HG03039 (cell line): ENCODE measurements around the gene AKAIN1.

Experiments used
- ATAC-seq: cut with Tn5 transposase; IDR thresholded peaks from one replicate; pipeline ENCODE4 v1.9.1; 2021; ENCODE audit warnings: mild to moderate bottlenecking, moderate library complexity; ENCODE audit not compliant: unreplicated experiment

AKAIN1 gene

DNA sequence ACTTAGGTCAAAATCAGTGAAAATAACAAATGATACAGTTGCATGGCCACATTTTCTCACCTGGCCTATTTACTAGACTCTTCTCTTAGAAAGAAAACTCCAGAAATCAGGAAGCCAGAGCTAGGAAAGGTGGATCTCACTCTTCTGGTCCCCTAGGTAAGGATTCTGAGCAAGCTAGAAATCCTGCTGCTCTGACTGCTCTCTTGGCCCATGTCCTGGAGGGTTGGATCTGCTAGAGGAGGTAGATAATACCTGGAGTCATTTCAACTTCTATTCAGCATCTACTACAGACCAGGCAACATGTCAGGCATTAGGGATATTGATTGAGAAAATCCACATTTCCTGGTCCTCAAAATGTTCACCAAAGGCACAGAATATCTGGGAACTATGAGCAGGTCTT is 34.9 kb downstream of the AKAIN1 start:
- no peak for ATAC-seq

DNA sequence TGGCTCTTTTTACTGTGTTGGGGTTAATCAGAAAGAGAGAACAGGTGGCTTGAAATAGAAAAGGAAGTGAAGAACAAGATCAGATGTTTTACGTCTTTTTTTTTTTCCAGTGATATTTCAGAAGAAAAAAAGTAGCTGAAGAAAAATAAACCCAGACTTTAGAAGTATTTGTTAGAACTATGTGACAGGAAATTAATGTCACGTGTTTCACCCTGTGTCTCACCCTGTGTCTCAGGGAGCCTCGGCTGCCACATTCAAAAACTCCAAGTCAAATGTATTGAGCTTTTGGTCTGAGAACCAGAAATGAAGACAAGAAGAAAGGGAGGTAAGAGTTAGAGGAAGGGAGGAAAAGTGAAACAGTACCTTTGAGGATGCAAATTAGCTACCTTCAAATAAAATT is 38.0 kb downstream of the AKAIN1 start:
- ATAC-seq = no peak

DNA sequence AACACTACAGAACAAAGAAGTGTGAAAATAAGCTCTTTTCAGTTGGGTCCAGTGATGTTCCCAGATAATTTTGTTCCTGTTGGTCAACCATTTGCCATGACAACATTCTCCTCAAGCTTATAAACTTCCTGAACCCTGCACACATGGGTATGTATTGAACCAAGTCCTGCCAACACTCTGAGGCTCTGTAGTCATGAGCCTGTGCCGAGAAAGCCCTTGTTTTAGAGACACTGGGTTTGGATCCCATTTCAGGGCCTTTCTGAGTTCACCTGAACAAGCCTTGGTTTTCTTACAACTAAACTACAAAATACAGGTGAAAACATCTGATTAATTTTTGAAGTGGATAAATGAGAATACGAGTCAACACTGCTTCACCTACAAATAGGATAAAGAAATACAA is 38.5 kb downstream of the AKAIN1 start:
- no peak for ATAC-seq

DNA sequence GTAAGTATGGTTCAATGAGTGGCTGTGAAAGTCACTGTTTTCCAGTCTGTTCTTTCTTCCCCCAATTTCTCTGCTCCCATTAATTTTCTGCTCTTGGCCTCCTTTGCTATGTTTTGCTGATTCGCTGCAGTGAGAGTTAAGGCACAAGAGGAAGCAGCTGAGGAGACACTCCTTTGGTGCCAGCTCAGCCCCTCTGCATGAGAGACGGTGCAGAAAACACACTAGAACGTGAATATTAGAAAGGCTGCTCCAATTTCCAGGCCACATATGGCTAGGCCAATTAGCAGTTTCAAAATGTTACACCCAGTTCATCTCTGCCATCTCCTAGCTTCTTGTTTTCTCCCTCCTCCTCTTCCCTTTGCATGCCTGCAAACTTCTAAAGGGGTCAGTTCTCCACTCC is 38.9 kb downstream of the AKAIN1 start:
- no peak for ATAC-seq

DNA sequence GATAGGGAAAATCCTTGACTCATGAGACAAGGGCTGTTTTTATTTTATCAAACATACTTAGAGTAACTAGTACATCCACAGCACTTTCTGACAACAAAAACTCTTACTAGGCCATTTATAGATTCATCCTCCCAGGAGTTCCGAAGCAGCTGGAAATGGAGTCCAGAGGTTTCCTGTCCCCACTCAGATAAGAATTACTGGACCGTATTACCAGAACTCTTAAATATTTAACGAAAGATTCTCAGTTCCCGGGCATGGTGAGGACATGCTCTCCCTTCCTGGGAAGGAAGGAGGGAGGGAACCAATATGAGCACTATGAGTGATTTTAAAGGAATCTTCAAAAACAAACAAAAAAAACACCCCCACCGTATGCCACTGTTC is 41.2 kb downstream of the AKAIN1 start:
- no peak for ATAC-seq

DNA sequence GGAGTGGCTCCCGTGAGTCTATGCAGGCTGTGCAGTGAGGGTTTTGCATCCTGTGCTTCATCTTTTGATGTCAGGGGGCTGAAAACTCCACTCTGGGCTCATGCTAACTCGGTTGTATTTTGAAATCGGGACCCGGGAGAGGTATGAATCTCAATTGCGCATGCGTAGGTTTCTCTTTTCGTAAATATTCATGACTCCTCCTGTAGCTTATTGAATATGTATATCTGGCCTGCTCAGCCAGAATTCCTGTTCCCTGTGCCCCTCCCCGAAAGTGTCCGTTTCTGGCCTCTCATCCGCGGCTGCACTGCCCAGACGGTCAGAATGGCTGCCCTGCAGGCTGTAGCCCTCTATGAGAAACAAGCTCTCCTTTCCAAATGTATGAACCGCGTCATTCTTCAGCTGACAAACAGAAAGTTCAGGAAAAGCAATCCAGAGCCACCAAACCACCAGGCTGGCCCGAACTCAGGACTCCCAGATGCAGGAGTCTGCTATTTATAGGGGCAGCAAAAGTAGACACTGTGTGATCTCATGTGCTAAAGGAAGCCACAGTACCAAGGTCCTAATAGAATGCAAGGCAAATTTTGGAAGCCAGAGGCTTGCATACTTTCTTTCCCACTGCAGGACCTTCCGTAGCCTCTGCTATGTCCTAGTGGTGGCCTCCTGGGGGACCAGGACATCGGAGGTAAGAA is 41.7 kb downstream of the AKAIN1 start:
- no peak for ATAC-seq

DNA sequence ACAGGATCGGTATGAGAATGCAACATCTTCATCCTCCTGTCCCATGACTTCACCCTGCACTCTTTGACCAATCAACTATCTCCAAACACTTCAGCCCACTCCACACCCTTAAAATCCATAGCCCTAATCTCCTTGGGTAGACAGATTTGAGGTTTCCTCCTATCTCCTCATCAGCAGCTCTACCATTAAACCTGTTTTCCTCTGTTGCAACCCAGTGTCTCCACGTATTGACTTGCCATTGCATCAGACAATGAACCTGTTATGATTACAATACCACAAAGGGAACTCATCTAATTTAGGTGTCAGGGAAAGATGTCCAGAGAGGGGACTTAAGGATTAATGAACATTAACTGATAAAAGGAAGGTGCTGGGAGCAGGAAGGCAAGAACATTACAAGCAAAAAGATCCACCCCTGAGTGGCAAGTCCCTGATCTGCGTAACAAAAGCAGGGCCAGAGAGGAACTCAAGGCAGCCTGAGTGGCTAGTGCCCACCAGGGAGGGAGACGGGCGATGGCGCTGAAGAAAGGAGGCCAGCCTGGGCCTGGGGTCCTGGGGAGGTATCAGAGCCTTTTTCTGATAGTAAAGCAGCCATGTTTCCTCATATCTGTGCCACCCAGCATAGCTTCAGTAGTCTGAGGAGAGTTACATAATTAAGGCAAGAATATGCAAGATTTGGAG is 44.6 kb downstream of the AKAIN1 start:
- no peak for ATAC-seq

DNA sequence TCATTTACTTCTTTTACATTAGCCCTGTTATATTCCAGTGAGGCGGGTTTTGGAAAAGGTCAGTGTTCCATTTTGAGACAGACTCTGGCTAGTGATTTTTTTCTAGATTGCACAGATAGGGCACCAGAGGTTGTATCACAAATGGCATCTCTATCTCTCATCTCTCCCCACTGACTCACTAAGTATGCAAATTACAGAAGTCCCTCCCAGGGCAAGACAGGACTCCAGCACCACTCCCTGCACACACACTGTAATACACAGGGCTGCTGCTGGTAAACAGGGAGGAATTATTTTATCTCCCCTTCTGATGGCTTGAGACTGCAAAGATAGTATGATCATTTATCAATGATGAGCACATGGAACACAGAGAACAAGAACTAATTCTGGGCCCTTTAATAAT is 46.2 kb downstream of the AKAIN1 start:
- ATAC-seq = no peak

DNA sequence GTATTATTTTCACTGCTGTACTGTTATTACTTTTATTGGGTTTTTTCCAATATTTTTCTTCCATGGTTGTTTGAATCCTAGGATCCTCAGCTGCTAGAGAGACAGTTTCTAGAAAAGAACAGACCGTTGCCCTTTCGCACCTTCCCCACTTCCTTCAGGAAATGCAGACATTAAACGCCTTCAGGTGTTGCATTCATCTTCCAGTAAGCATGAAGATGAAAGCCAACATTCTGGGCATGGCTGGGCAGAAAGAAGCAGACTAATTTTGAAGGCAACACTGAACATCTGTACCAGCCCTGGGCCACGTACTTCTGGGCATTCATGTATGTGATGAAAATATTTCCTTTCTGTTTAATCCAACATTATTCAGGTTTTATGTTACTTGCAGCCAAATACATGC is 51.0 kb downstream of the AKAIN1 start:
- ATAC-seq = no peak

DNA sequence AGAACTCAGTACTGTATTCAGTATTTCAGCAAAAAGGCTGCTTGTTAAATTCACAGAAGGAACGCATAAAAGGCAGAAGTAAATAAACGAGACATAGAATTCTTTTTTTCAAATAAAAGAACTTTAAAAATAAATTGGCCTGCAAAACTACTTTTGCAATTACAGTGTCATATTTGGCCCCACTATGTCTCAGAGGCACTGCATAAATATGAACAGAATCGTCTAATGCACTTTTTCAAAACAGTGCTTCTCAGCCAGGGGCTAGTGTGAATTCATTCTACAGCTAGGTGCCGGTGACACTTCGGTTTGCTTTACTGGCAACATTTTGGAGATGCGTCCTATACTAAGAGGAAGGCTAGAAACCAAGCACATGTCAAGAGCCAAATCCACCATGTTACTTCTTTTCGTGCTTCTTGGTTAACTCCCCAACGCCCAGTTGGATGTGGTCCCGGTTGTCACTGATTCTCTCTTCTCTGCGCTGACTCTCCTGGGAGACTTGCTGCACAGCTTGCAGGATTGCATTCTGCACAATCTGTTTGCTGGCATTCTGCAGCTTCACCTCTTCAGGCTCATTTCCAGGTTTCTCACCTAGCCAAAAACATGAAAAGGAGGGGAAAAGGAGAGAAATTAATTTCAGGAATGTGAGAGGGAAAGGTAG is 51.8 kb downstream of the AKAIN1 start:
- ATAC-seq = no peak

DNA sequence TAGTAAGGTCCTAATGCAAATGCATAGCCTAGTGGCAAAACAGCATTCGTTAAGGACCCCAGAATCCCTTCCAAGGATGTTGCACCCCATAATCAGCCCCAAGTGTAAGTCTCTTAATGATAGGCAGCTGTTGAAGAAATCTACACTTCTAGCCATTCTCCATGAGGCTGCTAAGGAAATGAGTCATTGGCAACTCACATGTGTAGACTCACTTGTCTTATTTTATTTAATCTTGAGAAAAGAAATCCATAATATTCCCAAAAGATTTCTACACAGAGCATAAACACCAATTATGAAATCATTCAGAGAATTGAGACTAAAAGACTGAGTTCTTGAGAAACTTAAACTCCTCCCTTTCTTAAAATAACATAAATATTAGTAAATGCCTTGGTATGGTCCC is 52.4 kb downstream of the AKAIN1 start:
- no peak for ATAC-seq

DNA sequence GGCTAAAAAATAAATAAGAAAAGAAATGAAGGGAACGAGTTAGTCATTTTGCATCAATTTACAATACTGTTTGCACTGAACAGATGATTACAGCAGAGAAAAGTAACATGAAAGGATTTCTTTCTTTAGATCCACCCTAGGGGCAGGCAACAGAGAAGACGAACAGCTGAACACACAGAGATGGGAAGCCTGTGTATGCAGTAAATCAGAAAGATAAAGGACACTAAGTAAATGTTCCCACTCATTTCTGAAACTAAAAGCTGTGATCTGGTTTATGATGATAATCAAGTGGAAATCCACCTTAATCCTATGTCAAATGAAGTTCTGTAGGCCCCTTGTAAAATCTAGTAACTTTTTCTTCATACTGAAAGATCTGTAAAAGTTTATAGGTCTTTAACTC is 54.2 kb downstream of the AKAIN1 start:
- ATAC-seq = no peak

DNA sequence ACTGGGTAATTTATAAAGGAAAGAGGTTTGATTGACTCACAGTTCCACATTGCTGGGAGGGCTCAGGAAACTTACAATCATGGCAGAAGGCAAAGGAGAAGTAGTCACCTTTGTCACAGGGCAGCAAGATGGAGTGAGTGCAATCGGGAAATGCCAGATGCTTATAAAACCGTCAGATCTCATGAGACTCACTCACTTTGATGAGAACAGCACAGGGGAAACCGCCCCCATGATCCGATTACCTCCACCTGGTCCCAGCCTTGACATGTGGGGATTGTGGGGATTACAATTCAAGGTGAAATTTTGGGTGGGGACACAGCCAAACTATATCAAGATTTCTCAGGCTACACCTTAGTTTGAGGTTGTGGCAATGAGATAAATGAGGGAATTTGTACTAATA is 54.9 kb downstream of the AKAIN1 start:
- no peak for ATAC-seq

DNA sequence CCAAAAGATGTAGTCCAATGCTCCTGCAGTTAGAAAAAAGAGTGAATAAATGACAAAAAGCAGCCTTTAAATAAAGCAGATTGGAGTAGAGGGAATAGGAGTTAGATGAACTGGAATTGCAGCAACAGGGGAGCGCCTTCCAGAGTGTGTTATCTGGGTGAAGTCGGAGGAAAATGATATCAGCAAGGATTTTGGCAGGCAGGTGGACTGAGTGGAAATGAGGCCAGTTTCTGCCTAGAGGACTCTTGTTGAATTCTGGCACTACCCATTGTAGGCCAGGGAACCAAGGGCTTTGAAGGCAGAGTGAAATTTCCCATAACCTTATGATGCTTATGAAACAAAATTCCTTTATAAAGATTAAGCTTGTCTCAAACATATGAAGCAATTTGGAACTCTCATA is 59.8 kb downstream of the AKAIN1 start:
- no peak for ATAC-seq

DNA sequence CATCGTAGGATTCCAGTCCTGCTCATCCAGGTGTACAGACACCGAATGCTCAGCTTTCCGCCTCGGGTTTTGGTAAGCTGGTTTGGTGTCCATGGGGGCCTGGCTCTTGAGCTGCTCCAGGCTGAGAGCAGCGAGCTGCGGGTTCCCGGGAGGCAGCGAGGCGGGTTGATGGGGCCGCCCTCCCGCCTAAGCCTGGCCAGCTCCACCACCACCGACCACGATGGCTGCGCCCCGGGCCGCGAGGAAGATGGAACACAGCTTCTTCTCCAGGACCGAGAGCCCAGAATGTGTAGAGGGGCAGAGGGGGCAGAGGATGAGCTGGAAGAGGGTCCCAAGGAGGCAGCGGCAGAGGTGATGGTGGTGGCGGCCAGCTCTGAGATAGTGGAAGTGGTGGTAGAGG is 64.1 kb downstream of the AKAIN1 start:
- ATAC-seq = no peak

DNA sequence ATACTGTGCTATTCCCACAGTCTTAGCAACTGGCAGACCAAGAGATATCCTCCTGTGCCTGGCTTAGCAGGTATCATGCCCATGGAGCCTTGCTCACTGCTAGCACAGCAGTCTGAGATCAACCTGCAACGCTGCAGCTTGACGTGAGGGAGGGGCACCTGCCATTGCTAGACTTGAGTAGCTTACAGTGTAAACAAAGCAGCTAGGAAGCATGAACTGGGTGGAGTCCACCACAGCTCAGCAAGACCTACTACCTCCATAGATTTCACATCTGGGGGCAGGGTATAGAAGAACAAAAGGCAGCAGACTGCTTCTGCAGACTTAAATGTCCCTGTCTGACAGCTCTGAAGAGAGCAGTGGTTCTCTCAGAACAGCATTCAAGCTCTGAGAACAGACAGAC is 74.8 kb downstream of the AKAIN1 start:
- no peak for ATAC-seq

DNA sequence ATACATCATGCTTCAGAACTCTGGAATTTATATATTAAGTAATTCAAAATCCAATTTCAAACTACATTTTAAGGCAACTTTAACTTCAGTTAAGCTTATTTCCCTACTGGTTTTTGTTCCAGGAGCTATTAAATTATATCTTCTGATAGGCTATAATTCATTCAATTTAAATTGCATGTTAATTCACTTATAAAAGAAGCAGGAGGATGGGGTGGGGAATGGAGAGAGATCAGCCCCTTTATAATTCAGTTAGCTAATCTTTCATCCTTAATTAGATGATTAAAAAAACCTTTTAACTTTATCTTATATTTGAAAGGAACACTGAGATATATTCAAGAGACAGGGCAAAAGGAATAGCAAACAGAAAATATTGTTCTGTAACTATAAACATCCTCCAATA is 86.8 kb downstream of the AKAIN1 start:
- no peak for ATAC-seq

DNA sequence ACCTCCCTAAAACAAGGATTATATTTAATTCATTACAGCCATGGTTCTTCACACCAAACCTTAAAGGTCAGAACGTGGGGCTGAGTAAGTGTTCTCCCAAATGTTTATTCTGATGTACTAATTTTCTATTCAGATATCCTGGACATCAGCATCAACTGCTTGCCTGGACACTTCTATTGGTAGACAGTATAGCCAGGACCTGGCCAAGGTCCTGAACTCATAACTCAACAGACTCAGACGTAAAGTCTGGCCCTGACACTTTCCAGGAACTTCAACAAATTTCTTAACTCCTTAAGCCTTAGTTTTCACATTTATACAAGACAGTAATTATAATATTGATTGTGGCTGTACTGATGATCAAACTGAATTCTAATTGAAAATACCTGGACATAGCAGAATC is 89.1 kb downstream of the AKAIN1 start:
- ATAC-seq = no peak

DNA sequence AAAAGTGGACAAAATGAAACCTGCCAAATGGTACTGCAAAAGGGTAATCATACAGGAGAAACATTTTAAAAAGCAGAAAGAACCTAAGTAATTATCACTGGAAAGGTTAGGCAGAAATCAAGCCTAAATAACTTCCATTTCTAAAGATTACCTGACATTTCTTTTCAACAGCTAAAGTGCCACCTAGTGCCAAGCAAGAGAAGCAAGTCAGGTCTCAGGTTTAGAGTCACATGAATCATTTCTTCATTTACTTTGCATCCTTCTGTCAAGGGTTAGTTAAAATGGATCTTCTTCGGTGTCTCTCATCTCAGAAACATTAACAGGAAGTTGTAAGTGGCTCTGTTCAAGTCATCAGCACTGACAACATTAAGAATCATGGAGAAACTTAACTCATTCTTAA is 90.3 kb downstream of the AKAIN1 start:
- ATAC-seq = no peak

DNA sequence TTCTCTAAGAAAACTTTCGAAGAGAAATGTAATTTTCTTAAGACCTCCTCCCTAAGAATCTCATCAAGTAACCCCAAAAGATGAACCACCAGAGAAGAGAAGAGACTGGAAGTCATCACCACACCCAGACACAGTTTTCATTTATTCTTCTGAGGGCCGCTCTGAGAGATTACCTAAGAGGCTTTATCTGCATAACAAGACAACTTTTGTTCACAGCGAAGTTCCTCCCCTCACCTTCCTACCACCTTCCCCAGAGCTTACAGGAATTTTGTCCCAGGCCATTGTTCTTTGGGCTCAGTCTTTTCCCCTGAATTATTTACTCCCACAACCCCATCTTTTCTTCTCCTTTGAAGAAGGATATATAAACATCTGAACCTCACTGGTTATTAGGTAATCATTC is 92.8 kb downstream of the AKAIN1 start:
- no peak for ATAC-seq

DNA sequence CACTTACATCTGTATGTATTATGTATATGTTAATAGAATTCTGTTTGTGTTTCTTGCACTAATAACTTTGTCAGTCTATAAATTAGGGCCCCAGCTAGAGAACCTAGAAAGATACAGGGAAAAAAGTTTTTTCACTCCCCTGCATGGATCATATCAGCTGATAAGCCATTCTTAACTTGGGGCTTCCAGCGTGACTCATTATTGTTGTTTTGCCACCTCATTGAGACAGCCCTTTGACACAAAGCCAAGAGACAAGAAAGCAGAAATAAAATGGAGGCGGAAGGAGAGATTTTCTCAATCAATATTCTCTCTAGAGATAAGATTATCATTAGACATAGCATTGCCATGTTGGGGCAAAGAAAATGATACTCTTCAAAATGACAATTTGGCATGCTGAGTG is 93.4 kb downstream of the AKAIN1 start:
- ATAC-seq = no peak

DNA sequence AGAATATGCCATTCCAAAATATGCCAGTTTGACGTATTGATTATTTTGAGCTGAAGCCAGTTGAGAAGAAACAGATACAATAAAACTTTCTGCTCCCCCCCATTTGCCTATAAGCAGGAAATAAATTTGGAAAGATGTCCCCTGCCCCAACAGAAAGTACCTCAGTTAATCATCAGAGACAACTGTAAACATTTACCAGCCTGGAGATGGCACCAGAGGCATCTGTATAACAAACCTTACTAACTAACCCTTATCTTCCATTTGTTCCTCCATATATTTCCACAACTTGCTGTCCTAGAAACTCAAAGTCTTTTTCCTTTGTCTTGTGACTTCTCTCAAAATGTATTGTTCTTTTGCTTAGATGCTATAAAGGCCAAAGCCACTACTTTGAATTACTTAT is 93.8 kb downstream of the AKAIN1 start:
- ATAC-seq = no peak
